Psoas muscle (tissue), 8 donors: ENCODE data around the gene ATG7. TPM values are rescaled to one million over a fixed set of nuclear protein-coding genes. Genes with fewer than 3 reads are reported as not detected.

ENCODE experiments used
- ATAC-seq, 4 donors: fragments of 200-7000 bp; cut with Tn5 transposase; one replicate each; pipeline ENCODE4 v1.9.1; 2020; ENCODE audit warnings: moderate library complexity in 3 of 4, mild to moderate bottlenecking in 2 of 4
- DNase-seq, 2 donors: peaks; one replicate each; pipeline ENCODE4 v3.0.0-alpha.2; 2020
- H3K27ac ChIP-seq: fragments of 200-600 bp; one replicate; pipeline ENCODE4 v1.8.0; 2022
- H3K27me3 ChIP-seq, 3 donors: fragments of 200-600 bp in 1 of 3; one replicate each; pipeline versions ENCODE4 v1.6.1 to v1.8.0; 2013 to 2022; ENCODE audit warnings: low read length in 2 of 3, mild to moderate bottlenecking in 2 of 3, moderate library complexity in 1 of 3; ENCODE audit not compliant: insufficient read depth in 3 of 3
- H3K36me3 ChIP-seq, 2 donors: fragments of 200-600 bp in 1 of 2; one replicate each; pipeline versions ENCODE4 v1.6.1 to v1.8.0; 2013 to 2022; ENCODE audit warnings: low read depth in 1 of 2, mild to moderate bottlenecking in 1 of 2, moderate library complexity in 1 of 2; ENCODE audit not compliant: insufficient read depth in 1 of 2
- H3K4me1 ChIP-seq: fragments of 200-600 bp; one replicate; pipeline ENCODE4 v1.8.0; 2022
- H3K4me3 ChIP-seq: fragments of 200-600 bp; one replicate; pipeline ENCODE4 v1.8.0; 2022; ENCODE audit warnings: mild to moderate bottlenecking
- H3K9me3 ChIP-seq: fragments of 200-600 bp; one replicate; pipeline ENCODE4 v1.8.0; 2022
- WGBS, 3 donors: extraction: QIAGEN DNeasy Blood & Tissue Kit; methylation state at CpG; one replicate each; pipeline versions ENCODE4 v1.1.6 to v1.1.7; 2013; 5-methylcytosine and 5-hydroxymethylcytosine counted together
- intact Hi-C, 2 donors: fragments of 100-400 bp; cut with DNase I; formaldehyde crosslinking; loops; one replicate each; pipeline versions ENCODE4 v1.11.0 to v1.14.2; 2022
- polyA plus RNA-seq, 3 donors: library from polyadenylated mRNA; stranded (reverse); fragments of 200-250 nt; gene quantifications; one replicate each; pipeline ENCODE4 v1.2.3, GENCODE V29; 2013
- total RNA-seq, 4 donors: library from RNA; stranded (reverse); fragmentation: NEBNext Ultra II Directional in 2 of 4; extraction: Animal tissue kit (Norgen Biotek cat#: 25700) in 2 of 4; gene quantifications; one replicate each; pipeline versions ENCODE4 v1.2.1 to v1.2.4, GENCODE V29; 2021 to 2023
- TF ChIP-seq, protein P1 (sequence below): fragments of 200-600 bp; IDR thresholded peaks from one replicate; pipeline ENCODE4 v1.8.0; 2022; ENCODE audit warnings: antibody characterized with exemption
- donor health status: healthy with polysubstance abuse.
- donor health status: DM: no; HTN: no; CAD: no; lungs with moderate emphysema.
- donor health status: Bipolar disorder and iron deficiency.
- donor health status: healthy.
- donor health status: DM: yes; HTN: yes; CAD: no.
- donor health status: DM: no; HTN: no; CAD: no.
- donor health status: DM: no; HTN: no; CAD: no.
- donor health status: DM: yes; HTN: yes; CAD: no.

Gene ATG7
- total and polyA plus RNA-seq, 7 donors, result 5.9 to 15.0 (median 13.5) TPM

DNA sequence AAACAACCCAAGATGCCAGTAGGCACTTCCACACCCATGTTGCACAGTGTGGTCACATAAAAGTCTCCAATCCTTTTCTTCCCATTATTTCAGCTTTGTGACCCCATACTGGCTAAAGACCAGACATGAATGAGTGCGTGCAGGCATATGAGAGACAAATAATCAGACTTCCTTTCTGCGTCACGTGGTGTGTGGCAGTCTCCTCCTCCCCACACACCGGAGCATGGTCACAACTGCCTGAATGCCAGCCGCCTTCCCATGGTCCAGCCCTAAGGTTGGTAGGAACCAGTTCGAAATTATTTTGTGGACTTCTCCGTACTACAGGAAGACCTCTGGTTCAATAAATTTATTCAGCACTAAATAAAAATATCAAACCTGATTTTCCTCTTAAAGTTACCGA, 306.0 kb downstream of the ATG7 start:
- H3K4me3 ChIP-seq, result no peak overlapping the region
- no peak overlapping the region for H3K27ac ChIP-seq
- peaks cover 58% of the 10 kb centered on the region for H3K4me1 ChIP-seq
- WGBS, 3 donors, result 81 to 93% (median 84%) methylated on average over 8 of the region's 8 CpGs
- no peaks in the 10 kb centered on the region for H3K9me3 ChIP-seq
- ATAC-seq (no peak), DNase-seq (no peak)
- TF ChIP-seq, protein P1, sequence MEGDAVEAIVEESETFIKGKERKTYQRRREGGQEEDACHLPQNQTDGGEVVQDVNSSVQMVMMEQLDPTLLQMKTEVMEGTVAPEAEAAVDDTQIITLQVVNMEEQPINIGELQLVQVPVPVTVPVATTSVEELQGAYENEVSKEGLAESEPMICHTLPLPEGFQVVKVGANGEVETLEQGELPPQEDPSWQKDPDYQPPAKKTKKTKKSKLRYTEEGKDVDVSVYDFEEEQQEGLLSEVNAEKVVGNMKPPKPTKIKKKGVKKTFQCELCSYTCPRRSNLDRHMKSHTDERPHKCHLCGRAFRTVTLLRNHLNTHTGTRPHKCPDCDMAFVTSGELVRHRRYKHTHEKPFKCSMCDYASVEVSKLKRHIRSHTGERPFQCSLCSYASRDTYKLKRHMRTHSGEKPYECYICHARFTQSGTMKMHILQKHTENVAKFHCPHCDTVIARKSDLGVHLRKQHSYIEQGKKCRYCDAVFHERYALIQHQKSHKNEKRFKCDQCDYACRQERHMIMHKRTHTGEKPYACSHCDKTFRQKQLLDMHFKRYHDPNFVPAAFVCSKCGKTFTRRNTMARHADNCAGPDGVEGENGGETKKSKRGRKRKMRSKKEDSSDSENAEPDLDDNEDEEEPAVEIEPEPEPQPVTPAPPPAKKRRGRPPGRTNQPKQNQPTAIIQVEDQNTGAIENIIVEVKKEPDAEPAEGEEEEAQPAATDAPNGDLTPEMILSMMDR, result no peak
- no peaks in the 10 kb centered on the region for H3K36me3 ChIP-seq
- H3K27me3 ChIP-seq, result no peaks in the 10 kb centered on the region
- intact Hi-C loops, result no loop called here

DNA sequence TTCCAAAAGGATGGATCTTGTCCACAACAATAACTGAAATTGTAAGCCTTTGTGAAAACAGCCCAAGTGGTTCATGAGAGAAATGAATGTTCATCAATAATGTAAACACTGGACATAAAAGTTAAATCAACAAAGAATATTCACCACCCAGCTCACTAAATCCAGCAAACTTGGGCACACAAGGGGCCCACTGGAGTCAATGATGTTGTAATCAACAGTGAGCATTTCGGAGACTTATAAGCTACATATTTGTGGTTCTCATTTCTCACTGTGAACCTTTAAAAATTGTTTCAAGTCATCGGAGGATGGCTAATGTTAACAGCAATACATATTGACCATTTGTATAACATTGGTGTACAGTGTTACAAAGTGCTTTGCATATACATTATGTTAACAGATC, 308.4 kb downstream of the ATG7 start:
- Histone ChIP-seq H3K9me3 (no peaks in the 10 kb centered on the region), H3K36me3 (no peaks in the 10 kb centered on the region), H3K4me3 (no peak overlapping the region), H3K4me1 (peaks cover 56% of the 10 kb centered on the region), H3K27ac (no peak overlapping the region), H3K27me3 (no peaks in the 10 kb centered on the region)
- intact Hi-C loops, result no loop called here
- TF ChIP-seq, protein P1, result no peak
- no peak for DNase-seq
- ATAC-seq, result no peak
- WGBS, 3 donors, result 89 to 91% (median 89%) methylated on average over 2 of the region's 2 CpGs

GRCh38 chr3:11581237-11582190, 309.3 kb downstream of the ATG7 start:
- H3K4me3 ChIP-seq, result peak overlapping the region; percentile 47
- ATAC-seq (peak in 3 of 4 donors; percentile 24 to 45 (median 38)), DNase-seq (no peak)
- TF ChIP-seq, protein P1, result no peak
- no peaks in the 10 kb centered on the region for H3K27me3 ChIP-seq
- no peaks in the 10 kb centered on the region for H3K9me3 ChIP-seq
- peaks cover 49% of the 10 kb centered on the region for H3K4me1 ChIP-seq
- intact Hi-C loops, result no loop called here
- WGBS, 3 donors, result 22 to 35% (median 30%) methylated on average over 16 of the region's 16 CpGs
- H3K36me3 ChIP-seq, result no peaks in the 10 kb centered on the region
- peak overlapping the region; percentile 58 for H3K27ac ChIP-seq

- ATAC-seq (peak; percentile 60 to 81 (median 71)), DNase-seq (peak; percentile 67 to 76)
- WGBS, 3 donors, result 5 to 18% (median 11%) methylated on average over 13 of the region's 13 CpGs
- no peaks in the 10 kb centered on the region for H3K9me3 ChIP-seq
- H3K27me3 ChIP-seq, result no peaks in the 10 kb centered on the region
- no peaks in the 10 kb centered on the region for H3K36me3 ChIP-seq
- H3K4me3 ChIP-seq, result peak overlapping the region; percentile 47
- TF ChIP-seq, protein P1, result no peak
- peaks cover 53% of the 10 kb centered on the region for H3K4me1 ChIP-seq
- peak overlapping the region; percentile 58 for H3K27ac ChIP-seq
- intact Hi-C loops, result no loop called here
These were observed 310.2 kb downstream of the ATG7 start for GRCh38 chr3:11582191-11582968.
